ENCODE data around the gene ZBTB20. TPM values are rescaled to one million over a fixed set of nuclear protein-coding genes. Genes with fewer than 3 reads are reported as not detected.

Gene ZBTB20
- total RNA-seq, 1 donor from 2014 or later: 66.4 TPM

DNA sequence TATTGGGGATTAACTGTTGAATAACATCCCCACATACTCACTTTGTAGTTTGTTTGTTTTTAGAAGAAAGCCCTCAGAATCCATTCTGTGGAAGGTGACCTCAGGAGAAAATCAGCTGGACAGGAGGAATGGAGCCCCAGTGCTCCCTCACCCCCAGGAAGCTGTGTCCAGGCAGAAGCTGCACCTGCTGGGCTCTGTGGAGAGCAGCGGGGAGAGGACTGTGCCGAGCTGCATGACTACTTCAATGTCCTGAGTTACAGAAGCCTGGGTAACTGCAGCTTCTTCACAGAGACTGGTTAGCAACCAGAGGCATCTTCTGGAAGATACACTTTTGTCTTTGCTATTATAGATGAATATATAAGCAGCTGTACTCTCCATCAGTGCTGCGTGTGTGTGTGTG is 839.3 kb downstream of the ZBTB20 start:
- DNase-seq (no peak), ATAC-seq (no peak)
- Histone ChIP-seq H3K27me3 (ENCODE audit: low read depth) (no peaks in the 10 kb centered on the region), H3K9me3 (no peaks in the 10 kb centered on the region), H3K4me1 (no peaks in the 10 kb centered on the region), H3K27ac (no peak overlapping the region), H3K4me3 (no peak overlapping the region), H3K36me3 (no peaks in the 10 kb centered on the region)
- intact Hi-C loops (cut with DNase I): no loop called here
- TF ChIP-seq, protein P1, sequence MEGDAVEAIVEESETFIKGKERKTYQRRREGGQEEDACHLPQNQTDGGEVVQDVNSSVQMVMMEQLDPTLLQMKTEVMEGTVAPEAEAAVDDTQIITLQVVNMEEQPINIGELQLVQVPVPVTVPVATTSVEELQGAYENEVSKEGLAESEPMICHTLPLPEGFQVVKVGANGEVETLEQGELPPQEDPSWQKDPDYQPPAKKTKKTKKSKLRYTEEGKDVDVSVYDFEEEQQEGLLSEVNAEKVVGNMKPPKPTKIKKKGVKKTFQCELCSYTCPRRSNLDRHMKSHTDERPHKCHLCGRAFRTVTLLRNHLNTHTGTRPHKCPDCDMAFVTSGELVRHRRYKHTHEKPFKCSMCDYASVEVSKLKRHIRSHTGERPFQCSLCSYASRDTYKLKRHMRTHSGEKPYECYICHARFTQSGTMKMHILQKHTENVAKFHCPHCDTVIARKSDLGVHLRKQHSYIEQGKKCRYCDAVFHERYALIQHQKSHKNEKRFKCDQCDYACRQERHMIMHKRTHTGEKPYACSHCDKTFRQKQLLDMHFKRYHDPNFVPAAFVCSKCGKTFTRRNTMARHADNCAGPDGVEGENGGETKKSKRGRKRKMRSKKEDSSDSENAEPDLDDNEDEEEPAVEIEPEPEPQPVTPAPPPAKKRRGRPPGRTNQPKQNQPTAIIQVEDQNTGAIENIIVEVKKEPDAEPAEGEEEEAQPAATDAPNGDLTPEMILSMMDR (IDR thresholded peaks at IDR 0.05): no peak

DNA sequence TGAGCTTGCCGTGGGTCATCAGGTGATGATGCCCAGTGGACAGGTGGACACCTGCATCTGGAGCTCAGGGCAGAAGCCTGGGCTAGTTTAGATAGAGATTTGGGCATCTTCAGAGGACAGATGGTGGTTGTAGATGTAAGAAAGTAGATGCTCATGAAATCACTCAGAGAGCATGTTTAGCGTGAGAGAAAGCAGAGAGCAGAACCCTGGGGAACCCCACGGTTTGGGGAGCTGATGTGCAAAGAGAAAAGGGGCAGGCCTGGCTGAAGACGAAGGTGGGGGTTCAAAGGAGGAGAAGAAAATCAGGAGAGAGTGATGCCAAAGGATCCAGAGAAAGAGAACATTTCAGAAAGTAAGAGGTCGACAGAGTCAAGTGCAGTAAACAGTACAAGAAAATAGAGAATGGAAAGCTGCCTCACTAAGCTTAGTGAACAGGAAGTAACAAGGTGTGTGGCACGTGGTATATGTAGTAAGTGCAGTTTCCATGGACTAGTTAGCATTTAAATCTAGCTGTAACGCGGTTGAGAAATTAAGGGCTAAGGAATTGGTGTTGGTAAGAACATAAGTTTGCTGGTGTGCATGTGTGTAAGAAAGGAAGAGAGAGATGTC is 839.8 kb downstream of the ZBTB20 start:
- DNase-seq: no peak
- no peaks in the 10 kb centered on the region for H3K9me3 ChIP-seq
- H3K4me3 ChIP-seq: no peak overlapping the region
- peak in 1 of 2 donors; percentile 38 for ATAC-seq
- H3K27ac ChIP-seq: no peak overlapping the region
- no peaks in the 10 kb centered on the region for H3K36me3 ChIP-seq
- no peaks in the 10 kb centered on the region for H3K4me1 ChIP-seq
- TF ChIP-seq, protein P1 (IDR thresholded peaks at IDR 0.05): no peak
- no peaks in the 10 kb centered on the region for H3K27me3 ChIP-seq (ENCODE audit: low read depth)
- intact Hi-C loops (cut with DNase I): no loop called here

DNA sequence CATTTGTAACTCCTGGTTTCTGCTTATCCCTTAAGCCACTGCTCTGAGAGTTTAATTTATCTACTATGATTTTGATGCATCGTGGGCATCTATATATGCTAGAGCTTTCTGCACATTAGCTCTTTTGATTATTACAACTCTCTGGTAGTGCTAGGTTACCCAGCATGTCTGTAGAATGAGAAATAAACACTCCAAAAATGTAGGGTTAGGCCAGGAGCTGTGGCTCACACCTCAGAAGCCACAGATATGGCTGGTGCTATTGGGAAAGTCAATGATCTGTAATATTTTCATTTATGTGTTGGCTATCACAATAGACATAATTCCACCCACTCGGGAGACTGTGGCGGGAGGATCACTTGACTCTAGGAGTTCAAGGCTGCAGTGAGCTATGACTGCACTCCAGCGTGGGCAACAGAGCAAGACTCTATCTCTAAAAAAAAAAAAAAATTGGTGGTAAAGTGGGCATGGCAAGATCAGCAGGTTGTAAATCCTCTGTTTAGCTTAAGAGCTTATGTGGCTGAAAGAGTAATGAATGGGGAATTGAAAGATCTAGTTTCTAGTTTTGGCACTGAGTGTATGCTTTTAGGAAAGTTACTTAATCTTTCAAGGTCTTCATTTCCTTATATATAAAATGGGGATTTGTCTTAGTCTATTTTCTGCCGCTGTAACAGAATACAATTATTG is 847.0 kb downstream of the ZBTB20 start:
- TF ChIP-seq, protein P1 (IDR thresholded peaks at IDR 0.05): no peak
- DNase-seq (no peak), ATAC-seq (no peak)
- Histone ChIP-seq H3K27ac (no peak overlapping the region), H3K27me3 (ENCODE audit: low read depth) (no peaks in the 10 kb centered on the region), H3K36me3 (no peaks in the 10 kb centered on the region), H3K4me1 (no peaks in the 10 kb centered on the region), H3K4me3 (no peak overlapping the region), H3K9me3 (no peaks in the 10 kb centered on the region)
- intact Hi-C loops (cut with DNase I): no loop called here

DNA sequence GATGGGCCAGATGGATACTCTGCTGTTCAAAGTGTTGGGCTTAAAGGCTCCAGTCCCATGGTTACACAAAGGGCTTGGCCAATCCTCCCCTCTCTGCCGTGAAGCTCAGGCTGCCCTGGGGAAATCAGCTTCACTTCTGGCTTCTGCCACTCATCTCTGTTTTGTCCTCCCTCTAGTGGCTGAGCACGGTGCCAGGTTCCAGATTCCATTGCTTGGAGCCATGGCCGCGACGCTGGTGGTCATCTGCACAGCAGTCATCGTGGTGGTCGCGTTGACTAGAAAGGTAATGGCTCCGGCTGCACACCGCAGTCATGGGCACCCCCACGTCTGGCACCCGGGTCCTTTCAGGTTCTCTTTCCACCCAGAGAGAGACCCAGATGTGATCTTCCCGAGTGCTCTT is 847.7 kb downstream of the ZBTB20 start:
- DNase-seq: no peak

DNA sequence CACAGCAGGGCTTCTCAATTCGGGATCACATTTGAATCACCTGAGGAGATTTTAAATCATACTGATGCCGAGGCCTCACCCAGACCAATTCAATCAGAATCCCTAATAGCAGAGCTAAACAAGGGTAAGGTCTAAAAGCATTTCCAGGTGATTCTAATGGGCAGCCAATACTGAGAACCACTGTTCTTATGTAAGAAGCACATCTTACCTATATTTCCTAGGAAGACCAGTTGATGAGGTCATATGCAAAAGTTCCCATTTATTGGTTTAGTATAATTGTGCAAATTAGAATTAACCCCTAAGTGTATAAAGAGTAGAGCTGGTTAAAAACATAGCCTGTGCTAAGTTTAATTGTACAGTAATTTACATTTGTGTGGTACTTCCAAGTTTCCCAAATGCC is 851.1 kb downstream of the ZBTB20 start:
- DNase-seq (no peak), ATAC-seq (no peak)
- Histone ChIP-seq H3K9me3 (no peaks in the 10 kb centered on the region), H3K4me3 (no peak overlapping the region), H3K27ac (no peak overlapping the region), H3K27me3 (ENCODE audit: low read depth) (no peaks in the 10 kb centered on the region), H3K4me1 (no peaks in the 10 kb centered on the region), H3K36me3 (no peaks in the 10 kb centered on the region)
- TF ChIP-seq, protein P1 (IDR thresholded peaks at IDR 0.05): no peak
- intact Hi-C loops (cut with DNase I): no loop called here

More for the DNA sequence above, 847.7 kb downstream of the ZBTB20 start:
- Histone ChIP-seq H3K27ac (no peak overlapping the region), H3K36me3 (no peaks in the 10 kb centered on the region), H3K4me1 (no peaks in the 10 kb centered on the region), H3K9me3 (no peaks in the 10 kb centered on the region), H3K4me3 (no peak overlapping the region), H3K27me3 (ENCODE audit: low read depth) (no peaks in the 10 kb centered on the region)
- intact Hi-C loops (cut with DNase I): no loop called here
- TF ChIP-seq, protein P1 (IDR thresholded peaks at IDR 0.05): peak; percentile 18
- no peak for ATAC-seq
